ENCODE results near the gene KRT28.

KRT28 gene

DNA sequence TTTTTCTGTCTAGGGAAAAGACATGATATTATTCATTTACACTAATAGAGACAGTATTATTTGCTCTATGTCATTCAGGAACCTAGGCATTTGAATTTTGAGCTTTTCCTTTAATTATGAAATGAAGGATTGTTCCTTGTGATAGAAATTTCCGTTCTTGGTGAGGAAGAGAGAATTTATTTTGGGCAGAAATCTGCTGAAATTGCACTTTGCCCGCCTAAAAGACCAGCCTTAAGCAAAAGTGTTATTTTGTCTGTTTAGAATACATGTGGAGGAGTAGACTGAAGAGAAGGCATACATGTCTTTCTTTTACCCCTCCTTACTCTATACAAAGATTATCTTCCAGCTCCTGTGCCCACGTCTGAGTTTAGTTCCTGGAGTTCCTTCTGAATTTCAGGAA is 39.4 kb upstream of the KRT28 start:
- no peak overlapping the region for H3K9ac ChIP-seq (ENCODE audit: low read length)
- H3K79me2 ChIP-seq (ENCODE audit: insufficient read depth, low read length), result no peaks in the 10 kb centered on the region
- no peaks in the 10 kb centered on the region for H4K20me1 ChIP-seq (ENCODE audit: low read depth, low read length)

DNA sequence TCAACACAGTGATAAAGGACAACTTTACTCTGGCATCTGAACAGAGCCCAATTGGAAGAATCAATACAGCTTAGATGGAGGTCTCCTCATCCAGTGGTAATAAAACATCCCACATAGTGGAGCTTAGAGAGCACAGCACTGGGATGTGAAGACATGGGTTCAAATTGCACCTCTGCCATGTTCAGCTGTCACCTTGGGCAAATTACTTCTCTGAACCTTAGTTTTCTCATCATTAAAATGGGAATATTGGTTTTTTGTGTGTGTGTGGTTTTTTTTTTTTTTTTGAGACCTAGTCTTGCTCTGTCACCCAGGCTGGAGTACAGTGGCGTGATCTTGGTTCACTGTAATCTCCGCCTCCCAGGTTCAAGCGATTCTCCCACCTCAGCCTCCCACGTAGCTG is 36.3 kb upstream of the KRT28 start:
- Histone ChIP-seq H3K4me2 (ENCODE audit: low read depth, low read length, poor library complexity, severe bottlenecking) (no peak overlapping the region), H3K27me3 (ENCODE audit: low read length) (no peaks in the 10 kb centered on the region), H3K36me3 (ENCODE audit: low read length) (no peaks in the 10 kb centered on the region), H3K27ac (ENCODE audit: low read depth, low read length) (no peak overlapping the region), H3K9me2 (replicated peaks; ENCODE audit: insufficient read depth, low read length) (no peaks in the 10 kb centered on the region), H3F3A (ENCODE audit: insufficient read depth) (no peaks in the 10 kb centered on the region), H3K9ac (ENCODE audit: low read length) (no peak overlapping the region), H3K4me3 (ENCODE audit: insufficient read depth, low read length, poor library complexity, severe bottlenecking) (no peak overlapping the region), H3K9me3 (ENCODE audit: insufficient read depth, low read length) (no peaks in the 10 kb centered on the region), H4K20me1 (ENCODE audit: low read depth, low read length) (no peaks in the 10 kb centered on the region), H2AFZ (ENCODE audit: low read depth, low read length, severe bottlenecking) (no peak overlapping the region), H3K79me2 (ENCODE audit: insufficient read depth, low read length) (no peaks in the 10 kb centered on the region)
- TF ChIP-seq, protein P1, sequence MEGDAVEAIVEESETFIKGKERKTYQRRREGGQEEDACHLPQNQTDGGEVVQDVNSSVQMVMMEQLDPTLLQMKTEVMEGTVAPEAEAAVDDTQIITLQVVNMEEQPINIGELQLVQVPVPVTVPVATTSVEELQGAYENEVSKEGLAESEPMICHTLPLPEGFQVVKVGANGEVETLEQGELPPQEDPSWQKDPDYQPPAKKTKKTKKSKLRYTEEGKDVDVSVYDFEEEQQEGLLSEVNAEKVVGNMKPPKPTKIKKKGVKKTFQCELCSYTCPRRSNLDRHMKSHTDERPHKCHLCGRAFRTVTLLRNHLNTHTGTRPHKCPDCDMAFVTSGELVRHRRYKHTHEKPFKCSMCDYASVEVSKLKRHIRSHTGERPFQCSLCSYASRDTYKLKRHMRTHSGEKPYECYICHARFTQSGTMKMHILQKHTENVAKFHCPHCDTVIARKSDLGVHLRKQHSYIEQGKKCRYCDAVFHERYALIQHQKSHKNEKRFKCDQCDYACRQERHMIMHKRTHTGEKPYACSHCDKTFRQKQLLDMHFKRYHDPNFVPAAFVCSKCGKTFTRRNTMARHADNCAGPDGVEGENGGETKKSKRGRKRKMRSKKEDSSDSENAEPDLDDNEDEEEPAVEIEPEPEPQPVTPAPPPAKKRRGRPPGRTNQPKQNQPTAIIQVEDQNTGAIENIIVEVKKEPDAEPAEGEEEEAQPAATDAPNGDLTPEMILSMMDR (IDR thresholded peaks at IDR 0.05; ENCODE audit: insufficient read depth, low read length, poor library complexity, severe bottlenecking), result no peak
- no peak for TF ChIP-seq EZH2phosphoT487 (conservative IDR thresholded peaks at IDR 0.05; ENCODE audit: low read length)

More for the DNA sequence above, 39.4 kb upstream of the KRT28 start:
- H3K27me3 ChIP-seq (ENCODE audit: low read length), result no peaks in the 10 kb centered on the region
- H3K4me2 ChIP-seq (ENCODE audit: low read depth, low read length, poor library complexity, severe bottlenecking), result no peak overlapping the region
- H2AFZ ChIP-seq (ENCODE audit: low read depth, low read length, severe bottlenecking), result no peak overlapping the region
- H3K36me3 ChIP-seq (ENCODE audit: low read length), result no peaks in the 10 kb centered on the region
- H3F3A ChIP-seq (ENCODE audit: insufficient read depth), result no peaks in the 10 kb centered on the region
- H3K27ac ChIP-seq (ENCODE audit: low read depth, low read length), result no peak overlapping the region
- no peak for TF ChIP-seq EZH2phosphoT487 (conservative IDR thresholded peaks at IDR 0.05; ENCODE audit: low read length)
- TF ChIP-seq, protein P1 (IDR thresholded peaks at IDR 0.05; ENCODE audit: insufficient read depth, low read length, poor library complexity, severe bottlenecking), result no peak
- no peak overlapping the region for H3K4me3 ChIP-seq (ENCODE audit: insufficient read depth, low read length, poor library complexity, severe bottlenecking)
- H3K9me2 ChIP-seq (replicated peaks; ENCODE audit: insufficient read depth, low read length), result no peaks in the 10 kb centered on the region
- no peaks in the 10 kb centered on the region for H3K9me3 ChIP-seq (ENCODE audit: insufficient read depth, low read length)

DNA sequence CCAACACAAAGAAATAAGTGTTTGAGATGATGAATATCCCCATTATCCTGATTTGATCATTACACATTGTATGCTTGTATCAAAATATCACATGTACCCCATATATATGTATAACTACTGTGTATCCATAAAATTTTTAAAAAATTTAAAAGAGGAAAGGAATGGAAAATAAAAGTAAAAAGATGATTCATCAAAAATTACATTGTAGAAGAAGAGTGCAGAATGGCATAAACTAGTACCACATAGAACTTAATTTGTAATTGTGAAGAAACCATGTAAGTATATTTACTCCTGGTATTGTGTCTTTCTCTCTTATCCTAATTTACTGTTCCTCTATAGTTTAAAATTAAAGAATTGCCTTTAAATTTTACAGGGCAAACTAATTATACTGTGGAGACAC is 34.1 kb upstream of the KRT28 start:
- Histone ChIP-seq H3F3A (ENCODE audit: insufficient read depth) (no peaks in the 10 kb centered on the region), H3K4me2 (ENCODE audit: low read depth, low read length, poor library complexity, severe bottlenecking) (no peak overlapping the region), H3K9me3 (ENCODE audit: insufficient read depth, low read length) (no peaks in the 10 kb centered on the region), H4K20me1 (ENCODE audit: low read depth, low read length) (no peaks in the 10 kb centered on the region), H3K36me3 (ENCODE audit: low read length) (no peaks in the 10 kb centered on the region; the same call in 1 of the 2 replicates), H3K9ac (ENCODE audit: low read length) (no peak overlapping the region), H3K27ac (ENCODE audit: low read depth, low read length) (no peak overlapping the region), H3K9me2 (replicated peaks; ENCODE audit: insufficient read depth, low read length) (no peaks in the 10 kb centered on the region), H3K79me2 (ENCODE audit: insufficient read depth, low read length) (peaks cover 6% of the 10 kb centered on the region; the same call in 1 of the 2 replicates), H2AFZ (ENCODE audit: low read depth, low read length, severe bottlenecking) (no peak overlapping the region), H3K27me3 (ENCODE audit: low read length) (no peaks in the 10 kb centered on the region), H3K4me3 (ENCODE audit: insufficient read depth, low read length, poor library complexity, severe bottlenecking) (no peak overlapping the region)
- TF ChIP-seq, protein P1 (IDR thresholded peaks at IDR 0.05; ENCODE audit: insufficient read depth, low read length, poor library complexity, severe bottlenecking), result no peak
- TF ChIP-seq EZH2phosphoT487 (conservative IDR thresholded peaks at IDR 0.05; ENCODE audit: low read length), result no peak

Data from SU-DHL-6 (cell line).